Measurements from ENCODE around the gene NAT10. TPM values are rescaled to one million over a fixed set of nuclear protein-coding genes. Genes with fewer than 3 reads are reported as not detected.
A peak's percentile ranks its signal among the peaks of the same experiment; 100 is the strongest.

Gene NAT10
- total RNA-seq, 1 donor from 2014 or later, result 34.4 TPM

DNA sequence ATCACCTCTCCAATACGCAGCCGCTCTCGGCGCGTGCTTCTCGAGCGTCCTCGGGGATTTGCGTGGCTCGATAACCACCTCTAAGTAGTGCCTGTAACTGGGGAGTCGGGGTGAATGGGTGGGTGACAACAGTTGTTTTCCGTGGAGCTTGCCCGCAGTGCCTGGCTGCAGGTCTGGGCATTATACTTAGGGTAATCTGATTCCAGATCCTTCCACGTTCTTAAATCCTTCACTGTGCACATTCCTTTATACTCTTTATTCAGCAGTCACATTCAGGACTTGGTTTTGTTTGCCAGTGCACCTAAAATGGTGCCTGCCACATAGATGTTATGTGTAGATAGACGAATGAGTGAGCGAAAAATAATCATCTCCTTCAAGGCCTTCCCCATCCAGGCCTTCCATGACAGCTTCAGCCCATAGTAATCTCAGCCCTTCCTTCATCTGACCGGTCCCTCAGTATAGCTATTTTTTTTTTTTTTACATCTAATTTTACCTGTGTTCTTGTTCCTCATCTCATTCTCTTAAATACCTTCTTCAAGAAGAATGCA, 602 bp downstream of the NAT10 start:
- no peak for TF ChIP-seq CTCF (IDR thresholded peaks at IDR 0.05; ENCODE audit: unreplicated experiment)
- Mint-ChIP-seq H3K36me3 (ENCODE audit: low read depth, unreplicated experiment) (peaks cover 14% of the 10 kb centered on the region), H3K4me1 (ENCODE audit: unreplicated experiment) (peaks cover 30% of the 10 kb centered on the region), H3K4me3 (ENCODE audit: unreplicated experiment) (peak overlapping the region; percentile 94), H3K9me3 (ENCODE audit: unreplicated experiment) (no peaks in the 10 kb centered on the region), H3K27me3 (ENCODE audit: unreplicated experiment) (peaks cover 7% of the 10 kb centered on the region), H3K27ac (ENCODE audit: unreplicated experiment) (peak overlapping the region; percentile 90)
- DNase-seq (ENCODE audit: low spot score), result no peak

DNA sequence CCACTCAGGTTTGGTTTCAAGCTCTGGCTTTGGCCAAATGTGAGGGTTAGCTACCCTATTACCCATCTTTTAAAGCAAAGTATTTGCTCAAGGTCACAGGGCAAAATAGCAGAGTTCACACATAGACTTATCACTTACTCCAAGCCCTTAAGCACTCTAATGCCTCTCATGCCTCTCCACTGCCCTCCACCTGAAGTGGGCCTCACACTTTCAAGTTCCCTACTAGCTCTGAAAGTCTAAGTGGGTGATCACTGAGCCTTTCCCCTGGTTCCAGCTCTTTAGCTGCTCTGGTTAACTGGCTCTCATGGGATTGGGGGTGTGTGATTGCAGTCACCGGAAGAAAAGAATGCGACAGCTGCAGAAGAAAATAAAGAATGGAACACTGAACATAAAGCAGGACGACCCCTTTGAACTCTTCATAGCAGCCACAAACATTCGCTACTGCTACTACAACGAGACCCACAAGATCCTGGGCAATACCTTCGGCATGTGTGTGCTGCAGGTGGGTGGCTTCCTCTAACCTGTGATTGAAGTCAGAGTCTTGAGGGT, 6.4 kb downstream of the NAT10 start:
- H3K27me3 Mint-ChIP-seq (ENCODE audit: unreplicated experiment), result no peaks in the 10 kb centered on the region
- H3K4me3 Mint-ChIP-seq (ENCODE audit: unreplicated experiment), result no peak overlapping the region
- no peaks in the 10 kb centered on the region for H3K9me3 Mint-ChIP-seq (ENCODE audit: unreplicated experiment)
- H3K36me3 Mint-ChIP-seq (ENCODE audit: low read depth, unreplicated experiment), result peaks cover 38% of the 10 kb centered on the region
- no peak for TF ChIP-seq CTCF (IDR thresholded peaks at IDR 0.05; ENCODE audit: unreplicated experiment)
- no peak for DNase-seq (ENCODE audit: low spot score)
- H3K4me1 Mint-ChIP-seq (ENCODE audit: unreplicated experiment), result no peaks in the 10 kb centered on the region
- H3K27ac Mint-ChIP-seq (ENCODE audit: unreplicated experiment), result no peak overlapping the region

GRCh38 chr11:34114014-34114413, 8.6 kb downstream of the NAT10 start:
- no peaks in the 10 kb centered on the region for H3K27me3 Mint-ChIP-seq (ENCODE audit: unreplicated experiment)
- no peak for DNase-seq (ENCODE audit: low spot score)
- no peak for TF ChIP-seq CTCF (IDR thresholded peaks at IDR 0.05; ENCODE audit: unreplicated experiment)
- H3K27ac Mint-ChIP-seq (ENCODE audit: unreplicated experiment), result no peak overlapping the region
- H3K9me3 Mint-ChIP-seq (ENCODE audit: unreplicated experiment), result no peaks in the 10 kb centered on the region
- no peaks in the 10 kb centered on the region for H3K4me1 Mint-ChIP-seq (ENCODE audit: unreplicated experiment)
- H3K4me3 Mint-ChIP-seq (ENCODE audit: unreplicated experiment), result no peak overlapping the region
- H3K36me3 Mint-ChIP-seq (ENCODE audit: low read depth, unreplicated experiment), result peaks cover 46% of the 10 kb centered on the region

- no peak overlapping the region for H3K27ac Mint-ChIP-seq (ENCODE audit: unreplicated experiment)
- no peaks in the 10 kb centered on the region for H3K9me3 Mint-ChIP-seq (ENCODE audit: unreplicated experiment)
- H3K36me3 Mint-ChIP-seq (ENCODE audit: low read depth, unreplicated experiment), result peaks cover 42% of the 10 kb centered on the region
- no peak overlapping the region for H3K4me3 Mint-ChIP-seq (ENCODE audit: unreplicated experiment)
- DNase-seq (ENCODE audit: low spot score), result no peak
- TF ChIP-seq CTCF (IDR thresholded peaks at IDR 0.05; ENCODE audit: unreplicated experiment), result no peak
- H3K27me3 Mint-ChIP-seq (ENCODE audit: unreplicated experiment), result no peaks in the 10 kb centered on the region
- H3K4me1 Mint-ChIP-seq (ENCODE audit: unreplicated experiment), result no peaks in the 10 kb centered on the region
Measured at GRCh38 chr11:34114471-34114870, 9.0 kb downstream of the NAT10 start.

GRCh38 chr11:34120651-34121050, 15.2 kb downstream of the NAT10 start:
- Mint-ChIP-seq H3K27ac (ENCODE audit: unreplicated experiment) (no peak overlapping the region), H3K9me3 (ENCODE audit: unreplicated experiment) (no peaks in the 10 kb centered on the region), H3K27me3 (ENCODE audit: unreplicated experiment) (no peaks in the 10 kb centered on the region), H3K4me1 (ENCODE audit: unreplicated experiment) (peaks cover 2% of the 10 kb centered on the region), H3K4me3 (ENCODE audit: unreplicated experiment) (no peak overlapping the region), H3K36me3 (ENCODE audit: low read depth, unreplicated experiment) (peaks cover 38% of the 10 kb centered on the region)
- no peak for TF ChIP-seq CTCF (IDR thresholded peaks at IDR 0.05; ENCODE audit: unreplicated experiment)
- no peak for DNase-seq (ENCODE audit: low spot score)
